Measurements from ENCODE around the gene RAB27A.
"Not testable (repeated sequence)": the region's sequence is repeated elsewhere in the genome, so short reads cannot be mapped to it uniquely, and the experiment has no call there.

RAB27A gene
- 10.1 to 85.1 (median 24.9) reads per million in 18 experiments for total RNA-seq

GRCh38 chr15:55289746-55290527 is at the start of gene RAB27A:
Gene RAB27A (minus strand): TSS chr15:55289813. CDS start chr15:55234934, 54,879 bp downstream.
- peak; percentile 54 to 62 for DNase-seq

- DNase-seq: no peak
Measured at GRCh38 chr15:55337160-55337559, 47.5 kb upstream of the RAB27A start.

GRCh38 chr15:55334997-55335396 is 45.4 kb upstream of the RAB27A start:
- DNase-seq: peak; percentile 37 to 74

GRCh38 chr15:55334371-55334770 is 44.8 kb upstream of the RAB27A start:
- DNase-seq: no peak

- DNase-seq: peak; percentile 45 to 78
Measured at GRCh38 chr15:55327387-55327786, 37.8 kb upstream of the RAB27A start.

GRCh38 chr15:55322467-55322866 is 32.9 kb upstream of the RAB27A start:
- DNase-seq: peak in 1 of 2 donors; percentile 37

- no peak for DNase-seq
Measured at GRCh38 chr15:55320963-55321362, 31.4 kb upstream of the RAB27A start.

- DNase-seq: no peak
Measured at GRCh38 chr15:55320238-55320550, 30.6 kb upstream of the RAB27A start.

- DNase-seq: peak; percentile 43 to 50
Measured at GRCh38 chr15:55319537-55320237, 30.1 kb upstream of the RAB27A start.

GRCh38 chr15:55318588-55319494 is 29.2 kb upstream of the RAB27A start, which contains the start of the genes PIGB and PIGBOS1:
Gene PIGB (plus strand): TSS chr15:55319222. CDS start chr15:55319251, 29 bp downstream.
Gene PIGBOS1 (minus strand): TSS chr15:55319123. CDS start chr15:55317792, 1,331 bp downstream.
- DNase-seq: peak; percentile 87 to 92

- DNase-seq: not testable (repeated sequence)
Measured at GRCh38 chr15:55302801-55303200, 13.2 kb upstream of the RAB27A start.

GRCh38 chr15:55297315-55297714 is 7.7 kb upstream of the RAB27A start:
- DNase-seq: no peak

GRCh38 chr15:55290528-55291057 is 980 bp upstream of the RAB27A start:
- DNase-seq: peak; percentile 91 to 92

- peak; percentile 77 to 79 for DNase-seq
Measured at GRCh38 chr15:55289011-55289745, 435 bp downstream of the RAB27A start.

GRCh38 chr15:55288006-55288717 is 1.5 kb downstream of the RAB27A start:
- DNase-seq: no peak

- not testable (repeated sequence) for DNase-seq
Measured at GRCh38 chr15:55286442-55287189, 3.0 kb downstream of the RAB27A start.

- DNase-seq: no peak
Measured at GRCh38 chr15:55284426-55284825, 5.2 kb downstream of the RAB27A start.

- DNase-seq: no peak
Measured at GRCh38 chr15:55283379-55284147, 6.0 kb downstream of the RAB27A start.

GRCh38 chr15:55282284-55282833 is 7.3 kb downstream of the RAB27A start:
- peak; percentile 63 to 71 for DNase-seq
